Parathyroid adenoma (tissue), 2 donors: ENCODE data around the gene EFNA5.
"Not testable (repeated sequence)": the region's sequence is repeated elsewhere in the genome, so short reads cannot be mapped to it uniquely, and the experiment has no call there.

Experiments
- H2AFZ ChIP-seq: fragments of 300-600 bp; sonication (generic); one replicate; pipeline ENCODE4 v1.7.0; 2017; ENCODE audit warnings: antibody characterized with exemption, mild to moderate bottlenecking
- H3K27ac ChIP-seq: fragments of 300-600 bp; sonication (generic); one replicate; pipeline ENCODE4 v1.7.0; 2017
- H3K27me3 ChIP-seq: fragments of 300-600 bp; sonication (generic); one replicate; pipeline ENCODE4 v1.7.0; 2017; ENCODE audit warnings: low read length; ENCODE audit not compliant: control insufficient read depth, insufficient read depth
- H3K36me3 ChIP-seq: fragments of 300-600 bp; sonication (generic); one replicate; pipeline ENCODE4 v1.7.0; 2017; ENCODE audit warnings: low read length; ENCODE audit not compliant: control insufficient read depth, insufficient read depth
- H3K4me1 ChIP-seq: fragments of 300-600 bp; sonication (generic); one replicate; pipeline ENCODE4 v1.7.0; 2017; ENCODE audit warnings: control low read depth
- H3K4me2 ChIP-seq: fragments of 300-600 bp; sonication (generic); one replicate; pipeline ENCODE4 v1.7.0; 2017; ENCODE audit warnings: low read length
- H3K4me3 ChIP-seq: fragments of 300-600 bp; sonication (generic); one replicate; pipeline ENCODE4 v1.7.0; 2017; ENCODE audit warnings: low read depth, low read length
- H3K79me2 ChIP-seq: fragments of 300-600 bp; sonication (generic); one replicate; pipeline ENCODE4 v1.7.0; 2017; ENCODE audit warnings: control low read depth
- H3K9ac ChIP-seq: fragments of 300-600 bp; sonication (generic); one replicate; pipeline ENCODE4 v1.7.0; 2017; ENCODE audit warnings: mild to moderate bottlenecking
- H3K9me3 ChIP-seq: fragments of 300-600 bp; sonication (generic); one replicate; pipeline ENCODE4 v1.7.0; 2017; ENCODE audit warnings: low read length; ENCODE audit not compliant: control insufficient read depth
- TF ChIP-seq, protein P1 (sequence below): fragments of 300-600 bp; sonication (generic); IDR thresholded peaks from one replicate; pipeline ENCODE4 v1.7.0; 2017; ENCODE audit warnings: antibody characterized with exemption, mild to moderate bottlenecking
- donor health status: primary hyperparathyroidism.

EFNA5 gene

DNA sequence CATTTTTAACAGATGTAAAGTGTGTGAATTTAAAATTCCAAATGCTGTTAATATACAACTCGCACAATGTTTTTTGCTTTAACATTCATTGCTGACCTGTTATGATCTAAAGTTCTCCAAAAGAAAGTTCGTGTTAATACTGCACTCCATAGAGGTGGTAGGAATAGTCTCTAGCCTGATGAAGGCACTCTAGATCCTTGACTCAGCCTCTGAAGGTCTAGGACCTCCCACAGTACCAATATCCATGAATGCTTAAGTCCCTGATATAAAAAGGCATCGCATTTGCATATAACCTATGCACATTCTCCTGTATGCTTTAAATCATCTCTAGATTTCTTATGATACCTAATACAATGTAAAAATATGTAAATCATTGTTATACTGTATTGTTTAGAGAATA lies 213.6 kb downstream of the EFNA5 start:
- TF ChIP-seq, protein P1, sequence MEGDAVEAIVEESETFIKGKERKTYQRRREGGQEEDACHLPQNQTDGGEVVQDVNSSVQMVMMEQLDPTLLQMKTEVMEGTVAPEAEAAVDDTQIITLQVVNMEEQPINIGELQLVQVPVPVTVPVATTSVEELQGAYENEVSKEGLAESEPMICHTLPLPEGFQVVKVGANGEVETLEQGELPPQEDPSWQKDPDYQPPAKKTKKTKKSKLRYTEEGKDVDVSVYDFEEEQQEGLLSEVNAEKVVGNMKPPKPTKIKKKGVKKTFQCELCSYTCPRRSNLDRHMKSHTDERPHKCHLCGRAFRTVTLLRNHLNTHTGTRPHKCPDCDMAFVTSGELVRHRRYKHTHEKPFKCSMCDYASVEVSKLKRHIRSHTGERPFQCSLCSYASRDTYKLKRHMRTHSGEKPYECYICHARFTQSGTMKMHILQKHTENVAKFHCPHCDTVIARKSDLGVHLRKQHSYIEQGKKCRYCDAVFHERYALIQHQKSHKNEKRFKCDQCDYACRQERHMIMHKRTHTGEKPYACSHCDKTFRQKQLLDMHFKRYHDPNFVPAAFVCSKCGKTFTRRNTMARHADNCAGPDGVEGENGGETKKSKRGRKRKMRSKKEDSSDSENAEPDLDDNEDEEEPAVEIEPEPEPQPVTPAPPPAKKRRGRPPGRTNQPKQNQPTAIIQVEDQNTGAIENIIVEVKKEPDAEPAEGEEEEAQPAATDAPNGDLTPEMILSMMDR = no peak
- no peaks in the 10 kb centered on the region for H3K4me1 ChIP-seq
- H3K9ac ChIP-seq = no peak overlapping the region
- no peaks in the 10 kb centered on the region for H3K79me2 ChIP-seq
- H3K36me3 ChIP-seq = no peaks in the 10 kb centered on the region
- H3K4me3 ChIP-seq = no peak overlapping the region
- H2AFZ ChIP-seq = no peak overlapping the region
- H3K27me3 ChIP-seq = no peaks in the 10 kb centered on the region
- no peak overlapping the region for H3K4me2 ChIP-seq
- no peaks in the 10 kb centered on the region for H3K9me3 ChIP-seq
- H3K27ac ChIP-seq = no peak overlapping the region

DNA sequence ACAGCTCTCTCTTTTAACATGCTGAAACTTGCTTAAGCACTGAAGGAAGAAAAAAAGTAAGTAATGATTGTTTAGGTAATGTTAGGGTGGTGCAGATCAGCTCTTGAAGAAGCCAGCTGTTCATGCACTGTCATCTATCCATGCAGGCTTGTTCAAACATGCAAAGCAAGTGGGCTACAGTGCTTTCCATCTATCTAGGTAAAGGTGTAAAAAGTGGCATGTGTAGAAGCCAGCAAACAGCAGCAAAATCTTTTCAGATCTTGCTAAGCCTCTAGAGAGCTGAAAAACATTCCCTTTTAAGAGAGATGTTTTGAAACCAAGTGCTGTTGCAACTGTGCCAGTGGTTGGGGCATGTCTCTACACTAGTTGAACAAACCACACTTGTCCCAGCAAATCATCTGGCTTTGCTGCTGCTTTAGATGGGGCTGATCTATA lies 214.4 kb downstream of the EFNA5 start:
- Histone ChIP-seq H3K9ac (no peak overlapping the region), H3K4me2 (no peak overlapping the region), H3K27me3 (no peaks in the 10 kb centered on the region), H3K9me3 (no peaks in the 10 kb centered on the region), H3K36me3 (no peaks in the 10 kb centered on the region), H3K4me1 (no peaks in the 10 kb centered on the region), H2AFZ (no peak overlapping the region), H3K27ac (no peak overlapping the region), H3K4me3 (no peak overlapping the region), H3K79me2 (no peaks in the 10 kb centered on the region)
- TF ChIP-seq, protein P1 = no peak

- Histone ChIP-seq H3K4me1 (no peaks in the 10 kb centered on the region), H3K27me3 (no peaks in the 10 kb centered on the region), H3K4me2 (no peak overlapping the region), H2AFZ (no peak overlapping the region), H3K27ac (no peak overlapping the region), H3K9ac (no peak overlapping the region), H3K36me3 (no peaks in the 10 kb centered on the region), H3K9me3 (no peaks in the 10 kb centered on the region), H3K79me2 (no peaks in the 10 kb centered on the region), H3K4me3 (no peak overlapping the region)
- TF ChIP-seq, protein P1 = no peak
These were observed 215.6 kb downstream of the EFNA5 start for GRCh38 chr5:107455111-107455544.

DNA sequence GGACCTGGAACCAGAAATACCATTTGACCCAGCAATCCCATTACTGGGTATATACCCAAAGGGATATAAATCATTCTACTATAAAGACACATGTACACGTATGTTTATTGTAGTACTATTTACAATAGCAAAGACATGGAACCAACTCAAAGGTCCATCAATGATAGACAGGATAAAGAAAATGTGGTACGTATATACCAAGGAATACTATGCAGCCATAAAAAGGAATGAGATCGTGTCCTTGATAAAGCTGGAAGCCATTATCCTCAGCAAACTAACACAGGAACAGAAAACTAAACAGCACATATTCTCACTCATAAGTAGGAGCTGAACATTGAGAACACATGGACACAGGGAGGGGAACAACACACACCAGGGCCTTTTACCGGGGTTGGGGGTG lies 218.9 kb downstream of the EFNA5 start:
- H3K27ac ChIP-seq, H3K79me2 ChIP-seq, H3K4me2 ChIP-seq, H3K27me3 ChIP-seq, H3K9ac ChIP-seq, H3K4me1 ChIP-seq, H3K36me3 ChIP-seq, H3K9me3 ChIP-seq, H2AFZ ChIP-seq, H3K4me3 ChIP-seq: not testable (repeated sequence)

DNA sequence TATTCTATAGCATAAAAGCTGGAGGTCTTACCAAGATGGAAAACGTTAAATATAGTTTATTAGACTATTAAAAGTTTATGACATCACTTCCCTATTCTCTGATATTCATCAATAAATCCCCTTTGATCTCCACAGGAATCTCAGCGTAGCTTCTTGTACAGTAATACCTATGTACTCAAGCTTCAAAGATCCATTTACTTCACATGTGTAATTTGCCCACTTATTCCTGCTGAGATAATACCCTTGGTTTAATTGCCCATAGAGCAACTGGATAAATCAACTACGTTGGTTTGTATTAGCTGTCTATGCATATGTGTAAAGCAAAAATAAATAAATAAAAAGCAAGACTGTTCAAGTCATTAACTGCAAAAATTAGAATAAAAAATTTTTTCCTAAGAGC lies 219.7 kb downstream of the EFNA5 start:
- no peak overlapping the region for H3K4me3 ChIP-seq
- no peak overlapping the region for H3K9ac ChIP-seq
- no peak overlapping the region for H3K27ac ChIP-seq
- H3K4me1 ChIP-seq = no peaks in the 10 kb centered on the region
- no peaks in the 10 kb centered on the region for H3K79me2 ChIP-seq
- TF ChIP-seq, protein P1 = no peak
- H3K27me3 ChIP-seq = no peaks in the 10 kb centered on the region
- H3K4me2 ChIP-seq = no peak overlapping the region
- no peaks in the 10 kb centered on the region for H3K36me3 ChIP-seq
- no peaks in the 10 kb centered on the region for H3K9me3 ChIP-seq
- no peak overlapping the region for H2AFZ ChIP-seq
